H9 (cell line): ENCODE data around the gene AMOTL1. TPM values are rescaled to one million over a fixed set of nuclear protein-coding genes. Genes with fewer than 3 reads are reported as not detected.

ENCODE experiments used
- DNase-seq: peaks from one replicate; pipeline ENCODE4 v3.0.0-alpha.2; 2017
- H2AFZ ChIP-seq: one replicate; pipeline ENCODE4 v1.6.1; 2013; ENCODE audit warnings: mild to moderate bottlenecking, low read length, control low read depth, moderate library complexity
- H2AK5ac ChIP-seq: 2 replicates; pipeline ENCODE4 v1.6.1; 2013; ENCODE audit warnings: low read length, control low read depth, mixed read lengths; ENCODE audit not compliant: insufficient read length
- H2BK120ac ChIP-seq: one replicate; pipeline ENCODE4 v1.6.1; 2013; ENCODE audit warnings: low read depth, mild to moderate bottlenecking, low read length, control low read depth, inconsistent platforms; ENCODE audit not compliant: poor library complexity, severe bottlenecking
- H2BK12ac ChIP-seq: 2 replicates; pipeline ENCODE4 v1.6.1; 2013; ENCODE audit warnings: low read length, control low read depth, mixed read lengths, low read depth; ENCODE audit not compliant: insufficient read length
- H2BK15ac ChIP-seq: 2 replicates; pipeline ENCODE4 v1.6.1; 2013; ENCODE audit warnings: low read depth, low read length, control low read depth
- H2BK20ac ChIP-seq: one replicate; pipeline ENCODE4 v1.6.1; 2013; ENCODE audit warnings: low read depth, mild to moderate bottlenecking, low read length, control low read depth, inconsistent platforms; ENCODE audit not compliant: poor library complexity, severe bottlenecking
- H2BK5ac ChIP-seq: 2 replicates; pipeline ENCODE4 v1.6.1; 2013; ENCODE audit warnings: low read length, control low read depth, mixed read lengths; ENCODE audit not compliant: insufficient read length
- H3K14ac ChIP-seq: 2 replicates; pipeline ENCODE4 v1.6.1; 2013; ENCODE audit warnings: low read length, control low read depth; ENCODE audit not compliant: insufficient read depth
- H3K18ac ChIP-seq: 2 replicates; pipeline ENCODE4 v1.6.1; 2013; ENCODE audit warnings: low read depth, mild to moderate bottlenecking, mixed read lengths, low read length, control low read depth; ENCODE audit not compliant: insufficient read length
- H3K23ac ChIP-seq: 2 replicates; pipeline ENCODE4 v1.6.1; 2013; ENCODE audit warnings: low read length, control low read depth, mixed read lengths, low read depth; ENCODE audit not compliant: insufficient read length
- H3K23me2 ChIP-seq: 2 replicates; pipeline ENCODE4 v1.6.1; 2013; ENCODE audit warnings: low read depth, mild to moderate bottlenecking, mixed read lengths, low read length, control low read depth; ENCODE audit not compliant: insufficient read length, poor library complexity, severe bottlenecking
- H3K27ac ChIP-seq: 2 replicates; pipeline ENCODE4 v1.5.1; 2013; ENCODE audit warnings: low read length, control low read depth, mixed read lengths, low read depth; ENCODE audit not compliant: insufficient read length
- H3K27me3 ChIP-seq: 2 replicates; pipeline ENCODE4 v1.6.1; 2013; ENCODE audit warnings: low read length, control low read depth, inconsistent platforms; ENCODE audit not compliant: insufficient read depth
- H3K4ac ChIP-seq: 2 replicates; pipeline ENCODE4 v1.6.1; 2013; ENCODE audit warnings: low read depth, mild to moderate bottlenecking, control low read depth, inconsistent platforms, low read length, moderate library complexity
- H3K4me1 ChIP-seq: 2 replicates; pipeline ENCODE4 v1.6.1; 2013; ENCODE audit warnings: low read length, control low read depth, inconsistent platforms; ENCODE audit not compliant: insufficient read depth
- H3K4me2 ChIP-seq: 2 replicates; pipeline ENCODE4 v1.6.1; 2013; ENCODE audit warnings: low read length, control low read depth, mixed read lengths; ENCODE audit not compliant: insufficient read length, insufficient read depth
- H3K56ac ChIP-seq: 2 replicates; pipeline ENCODE4 v1.6.1; 2013; ENCODE audit warnings: low read depth, mild to moderate bottlenecking, mixed read lengths, low read length, control low read depth; ENCODE audit not compliant: insufficient read length
- H3K79me1 ChIP-seq: 2 replicates; pipeline ENCODE4 v1.6.1; 2013; ENCODE audit warnings: low read depth, mild to moderate bottlenecking, moderate library complexity, low read length, control low read depth, inconsistent platforms; ENCODE audit not compliant: insufficient read depth, poor library complexity, severe bottlenecking
- H3K79me2 ChIP-seq: 2 replicates; pipeline ENCODE4 v1.6.1; 2013; ENCODE audit warnings: low read length, control low read depth, inconsistent platforms; ENCODE audit not compliant: insufficient read depth
- H3K9ac ChIP-seq: 2 replicates; pipeline ENCODE4 v1.6.1; 2013; ENCODE audit warnings: low read length, control low read depth, mixed read lengths; ENCODE audit not compliant: insufficient read length; ENCODE audit errors: extremely low read depth
- H3K9me3 ChIP-seq: one replicate; pipeline ENCODE4 v1.6.1; 2013; ENCODE audit warnings: low read depth, low read length, inconsistent platforms; ENCODE audit not compliant: control insufficient read depth
- H3T11ph ChIP-seq: one replicate; pipeline ENCODE4 v1.6.1; 2013; ENCODE audit warnings: mild to moderate bottlenecking, low read length, control low read depth, inconsistent platforms
- H4K20me1 ChIP-seq: one replicate; pipeline ENCODE4 v1.6.1; 2013; ENCODE audit not compliant: control insufficient read depth, insufficient read length, insufficient read depth
- H4K5ac ChIP-seq: 2 replicates; pipeline ENCODE4 v1.6.1; 2013; ENCODE audit warnings: low read depth, mild to moderate bottlenecking, mixed read lengths, low read length, control low read depth; ENCODE audit not compliant: insufficient read length
- H4K8ac ChIP-seq: replicated peaks from 2 replicates; pipeline ENCODE4 v1.6.1; 2013; ENCODE audit warnings: low read length, control low read depth, mixed read lengths, low read depth; ENCODE audit not compliant: insufficient read length
- H4K91ac ChIP-seq: 2 replicates; pipeline ENCODE4 v1.6.1; 2013; ENCODE audit warnings: low read depth, mild to moderate bottlenecking, moderate library complexity, mixed read lengths, low read length, control low read depth; ENCODE audit not compliant: insufficient read length
- H3K27ac Mint-ChIP-seq, 3 experiments: 2 replicates in 2 of 3; 3 replicates in 1 of 3; pipeline ENCODE4 v1.8.0; 2020 to 2021; ENCODE audit warnings: mixed read lengths in 3 of 3, mild to moderate bottlenecking in 1 of 3, moderate library complexity in 1 of 3
- H3K27me3 Mint-ChIP-seq: 2 replicates; pipeline ENCODE4 v1.8.0; 2021; ENCODE audit warnings: low read depth, mild to moderate bottlenecking, moderate library complexity, mixed read lengths
- H3K36me3 Mint-ChIP-seq, 3 experiments: 2 replicates in 2 of 3; 3 replicates in 1 of 3; pipeline ENCODE4 v1.8.0; 2020 to 2021; ENCODE audit warnings: low read depth in 3 of 3, mixed read lengths in 3 of 3; ENCODE audit not compliant: insufficient read depth in 1 of 3
- H3K4me1 Mint-ChIP-seq, 2 experiments: 2 replicates each; pipeline ENCODE4 v1.8.0; 2020; ENCODE audit warnings: mixed read lengths in 2 of 2
- H3K4me3 Mint-ChIP-seq, 2 experiments: 2 replicates in 1 of 2; 3 replicates in 1 of 2; pipeline ENCODE4 v1.8.0; 2020 to 2021; ENCODE audit warnings: mild to moderate bottlenecking in 2 of 2, mixed read lengths in 2 of 2, moderate library complexity in 1 of 2
- H3K9me3 Mint-ChIP-seq, 2 experiments: 2 replicates in 1 of 2; 3 replicates in 1 of 2; pipeline ENCODE4 v1.8.0; 2020; ENCODE audit warnings: mild to moderate bottlenecking in 2 of 2, mixed read lengths in 2 of 2, moderate library complexity in 1 of 2
- CTCF ChIP-seq: fragments of 200-600 bp; sonication (generic); conservative IDR thresholded peaks from 3 replicates; pipeline ENCODE4 v1.8.0; 2021; ENCODE audit warnings: antibody characterized with exemption, mild to moderate bottlenecking
- WGBS: extraction: QIAGEN DNeasy Blood & Tissue Kit; methylation state at CpG from one replicate; pipeline ENCODE4 v1.1.7; 2013; ENCODE audit warnings: missing lambda C conversion rate, low lambda C conversion rate, mixed read lengths; ENCODE audit not compliant: insufficient read length; ENCODE audit errors: extremely low coverage; 5-methylcytosine and 5-hydroxymethylcytosine counted together
- total RNA-seq: library from RNA; stranded (reverse); gene quantifications from 2 replicates; pipeline ENCODE4 v1.2.1, GENCODE V29; 2021

AMOTL1 gene
- total RNA-seq, 1 experiment from 2014 or later, result 18.5 TPM

GRCh38 chr11:94853836-94854235, 85.7 kb downstream of the AMOTL1 start:
- Histone ChIP-seq H3K9ac (no peak overlapping the region), H3K4me1 (no peaks in the 10 kb centered on the region), H4K8ac (no peak overlapping the region), H3K4me2 (no peak overlapping the region), H3K27me3 (no peaks in the 10 kb centered on the region), H3T11ph (no peak overlapping the region), H2BK20ac (no peak overlapping the region), H3K18ac (no peak overlapping the region), H3K27ac (no peak overlapping the region), H2BK120ac (no peak overlapping the region), H2AFZ (no peak overlapping the region), H3K9me3 (no peaks in the 10 kb centered on the region), H4K91ac (no peak overlapping the region), H3K23ac (no peak overlapping the region), H3K79me2 (no peaks in the 10 kb centered on the region), H3K79me1 (no peaks in the 10 kb centered on the region), H2BK12ac (no peak overlapping the region), H3K23me2 (no peaks in the 10 kb centered on the region), H3K56ac (no peak overlapping the region), H2AK5ac (no peak overlapping the region), H2BK5ac (no peak overlapping the region), H2BK15ac (no peak overlapping the region), H4K20me1 (no peaks in the 10 kb centered on the region), H3K4ac (no peak overlapping the region), H3K14ac (no peak overlapping the region), H4K5ac (no peak overlapping the region)
- WGBS, result no CpG with 5 or more reads among the region's 5 CpGs
- peaks cover under 1 to 5% of the 10 kb centered on the region in 2 experiments; a peak in 2 of 4 replicates for H3K4me1 Mint-ChIP-seq
- no peak overlapping the region for H3K27ac Mint-ChIP-seq
- peaks cover 41 to 55% (median 48%) of the 10 kb centered on the region in 3 experiments for H3K36me3 Mint-ChIP-seq
- no peaks in the 10 kb centered on the region for H3K9me3 Mint-ChIP-seq
- no peak overlapping the region for H3K4me3 Mint-ChIP-seq
- DNase-seq, result no peak
- H3K27me3 Mint-ChIP-seq, result no peaks in the 10 kb centered on the region
- no peak for TF ChIP-seq CTCF
